Stomach (tissue), 19 donors: ENCODE results near the gene RAPH1. TPM values are rescaled to one million over a fixed set of nuclear protein-coding genes. Genes with fewer than 3 reads are reported as not detected.
A peak's percentile ranks its signal among the peaks of the same experiment; 100 is the strongest.

Experiments used
- DNase-seq, 2 donors: peaks; one replicate each; pipeline versions ENCODE4 v3.0.0 to v3.0.0-alpha.2; 2013 to 2019
- H3K27ac ChIP-seq, 5 donors: fragments of 200-600 bp in 4 of 5; sonication (generic) in 4 of 5; one replicate each; pipeline ENCODE4 v1.5.1; 2013 to 2019; ENCODE audit warnings: mild to moderate bottlenecking in 1 of 5, moderate library complexity in 1 of 5
- H3K27me3 ChIP-seq, 3 donors: fragments of 200-600 bp; sonication (generic); one replicate each; pipeline ENCODE4 v1.5.1; 2017 to 2019; ENCODE audit warnings: mixed run types in 1 of 3
- H3K36me3 ChIP-seq, 4 donors: fragments of 200-600 bp; sonication (generic); 1 replicate in 3 of 4; 2 replicates in 1 of 4; pipeline ENCODE4 v1.5.1; 2016 to 2019
- H3K4me1 ChIP-seq, 4 donors: fragments of 200-600 bp; sonication (generic); one replicate each; pipeline ENCODE4 v1.5.1; 2016 to 2019
- H3K4me3 ChIP-seq, 4 donors: fragments of 200-600 bp; sonication (generic) in 3 of 4; one replicate each; pipeline ENCODE4 v1.5.1; 2016 to 2019; ENCODE audit warnings: mild to moderate bottlenecking in 1 of 4
- H3K9me3 ChIP-seq, 4 donors: fragments of 200-600 bp; sonication (generic); one replicate each; pipeline ENCODE4 v1.5.1; 2016 to 2019
- EP300 ChIP-seq: sonication (generic); formaldehyde crosslinking; IDR thresholded peaks from one replicate; pipeline ENCODE4 v1.6.1; 2017; ENCODE audit warnings: antibody characterized with exemption
- POLR2A ChIP-seq, 4 donors: fragments of 450-650 bp; IDR thresholded peaks; one replicate each; pipeline ENCODE4 v1.6.1; 2016; ENCODE audit warnings: antibody characterized with exemption in 4 of 4, control low read depth in 2 of 4, mild to moderate bottlenecking in 1 of 4, moderate library complexity in 1 of 4
- POLR2AphosphoS5 ChIP-seq, 3 donors: sonication (generic); formaldehyde crosslinking; IDR thresholded peaks; one replicate each; pipeline ENCODE4 v1.6.1; 2016; ENCODE audit warnings: antibody characterized with exemption in 3 of 3
- WGBS, 5 donors: extraction: QIAGEN DNeasy Blood & Tissue Kit in 3 of 5; methylation state at CpG; one replicate each; pipeline versions ENCODE4 v1.1.5 to v1.1.7; 2013 to 2018; 5-methylcytosine and 5-hydroxymethylcytosine counted together
- intact Hi-C: fragments of 100-400 bp; cut with DNase I; formaldehyde crosslinking; loops from one replicate; pipeline ENCODE4 v1.15.1; 2023; ENCODE audit warnings: low total_unique reads
- long read RNA-seq, 10 donors: transcript quantifications; one replicate each; lab custom pipeline, GENCODE V29; 2026
- polyA plus RNA-seq, 3 donors: library from polyadenylated mRNA; stranded (reverse); fragments of 200-250 nt; gene quantifications; one replicate each; pipeline ENCODE4 v1.2.3, GENCODE V29; 2013
- total RNA-seq, 5 donors: library from RNA; depleted of rRNA; stranded (reverse); fragments of >200 nt; gene quantifications; one replicate each; pipeline versions ENCODE4 v1.1.0 to v1.2.3, GENCODE V29; 2014 to 2016
- TF ChIP-seq, protein P1 (sequence below), 7 experiments: fragments of 450-650 bp in 4 of 7; fragments of 200-600 bp in 3 of 7; sonication (generic) in 3 of 7; IDR thresholded peaks; one replicate each; pipeline ENCODE4 v1.5.1; 2016 to 2019; ENCODE audit warnings: antibody characterized with exemption in 7 of 7, control low read depth in 2 of 7, mild to moderate bottlenecking in 1 of 7
- donor health status: healthy with polysubstance abuse.
- donor health status: Bipolar disorder and iron deficiency.
- donor health status: healthy.

Gene RAPH1, protein sequence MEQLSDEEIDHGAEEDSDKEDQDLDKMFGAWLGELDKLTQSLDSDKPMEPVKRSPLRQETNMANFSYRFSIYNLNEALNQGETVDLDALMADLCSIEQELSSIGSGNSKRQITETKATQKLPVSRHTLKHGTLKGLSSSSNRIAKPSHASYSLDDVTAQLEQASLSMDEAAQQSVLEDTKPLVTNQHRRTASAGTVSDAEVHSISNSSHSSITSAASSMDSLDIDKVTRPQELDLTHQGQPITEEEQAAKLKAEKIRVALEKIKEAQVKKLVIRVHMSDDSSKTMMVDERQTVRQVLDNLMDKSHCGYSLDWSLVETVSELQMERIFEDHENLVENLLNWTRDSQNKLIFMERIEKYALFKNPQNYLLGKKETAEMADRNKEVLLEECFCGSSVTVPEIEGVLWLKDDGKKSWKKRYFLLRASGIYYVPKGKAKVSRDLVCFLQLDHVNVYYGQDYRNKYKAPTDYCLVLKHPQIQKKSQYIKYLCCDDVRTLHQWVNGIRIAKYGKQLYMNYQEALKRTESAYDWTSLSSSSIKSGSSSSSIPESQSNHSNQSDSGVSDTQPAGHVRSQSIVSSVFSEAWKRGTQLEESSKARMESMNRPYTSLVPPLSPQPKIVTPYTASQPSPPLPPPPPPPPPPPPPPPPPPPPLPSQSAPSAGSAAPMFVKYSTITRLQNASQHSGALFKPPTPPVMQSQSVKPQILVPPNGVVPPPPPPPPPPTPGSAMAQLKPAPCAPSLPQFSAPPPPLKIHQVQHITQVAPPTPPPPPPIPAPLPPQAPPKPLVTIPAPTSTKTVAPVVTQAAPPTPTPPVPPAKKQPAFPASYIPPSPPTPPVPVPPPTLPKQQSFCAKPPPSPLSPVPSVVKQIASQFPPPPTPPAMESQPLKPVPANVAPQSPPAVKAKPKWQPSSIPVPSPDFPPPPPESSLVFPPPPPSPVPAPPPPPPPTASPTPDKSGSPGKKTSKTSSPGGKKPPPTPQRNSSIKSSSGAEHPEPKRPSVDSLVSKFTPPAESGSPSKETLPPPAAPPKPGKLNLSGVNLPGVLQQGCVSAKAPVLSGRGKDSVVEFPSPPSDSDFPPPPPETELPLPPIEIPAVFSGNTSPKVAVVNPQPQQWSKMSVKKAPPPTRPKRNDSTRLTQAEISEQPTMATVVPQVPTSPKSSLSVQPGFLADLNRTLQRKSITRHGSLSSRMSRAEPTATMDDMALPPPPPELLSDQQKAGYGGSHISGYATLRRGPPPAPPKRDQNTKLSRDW
- 1,000 to 10,000 TPM in 1 of 5 donors, 100 to 1,000 TPM in 1, 10 to 100 TPM in 2, 1 to 10 TPM in 1; 4.7 to 1,062 (median 44.6) TPM for total RNA-seq
- 1 to 10 TPM; 2.5 to 3.7 (median 3.5) TPM for polyA plus RNA-seq
- long read RNA-seq, donor 1, full-length matches to known transcripts: 2 of 2 reads
- long read RNA-seq, donor 1, partial matches to known transcripts: 0 of 2 reads
- long read RNA-seq, donor 1, other reads (novel, unspliced or antisense): 0 of 2 reads
- long read RNA-seq, donor 2, full-length matches to known transcripts: 1 of 1 reads
- long read RNA-seq, donor 2, partial matches to known transcripts: 0 of 1 reads
- long read RNA-seq, donor 2, other reads (novel, unspliced or antisense): 0 of 1 reads
- long read RNA-seq, donor 3: 0 reads
- long read RNA-seq, donor 4: 0 reads
- long read RNA-seq, donor 5, full-length matches to known transcripts: 1 of 1 reads
- long read RNA-seq, donor 5, partial matches to known transcripts: 0 of 1 reads
- long read RNA-seq, donor 5, other reads (novel, unspliced or antisense): 0 of 1 reads
- long read RNA-seq, donor 6: 0 reads
- long read RNA-seq, donor 7: 0 reads
- long read RNA-seq, donor 8, full-length matches to known transcripts: 1 of 10 reads
- long read RNA-seq, donor 8, partial matches to known transcripts: 9 of 10 reads
- long read RNA-seq, donor 8, other reads (novel, unspliced or antisense): 0 of 10 reads
- long read RNA-seq, donor 9: 0 reads
- long read RNA-seq, donor 10: 0 reads

- WGBS, 5 donors: 0 to 2% (median 0%) methylated on average over 9 to 92 of the region's 92 CpGs; no CpG with 5 or more reads in 1 of the 5 donors
- peak within 1 kb of the TSS; percentile 89 to 99 (median 96) for H3K4me3 ChIP-seq
- peaks cover 0 to 7% (median 0%) of the 10 kb centered on the region in 4 donors for H3K9me3 ChIP-seq
- H3K36me3 ChIP-seq: no peaks in the 10 kb centered on the region
- peak in 1 of 4 donors; percentile 40 for TF ChIP-seq POLR2A (IDR thresholded peaks at IDR 0.05)
- TF ChIP-seq EP300: no peak
- TF ChIP-seq, protein P1, sequence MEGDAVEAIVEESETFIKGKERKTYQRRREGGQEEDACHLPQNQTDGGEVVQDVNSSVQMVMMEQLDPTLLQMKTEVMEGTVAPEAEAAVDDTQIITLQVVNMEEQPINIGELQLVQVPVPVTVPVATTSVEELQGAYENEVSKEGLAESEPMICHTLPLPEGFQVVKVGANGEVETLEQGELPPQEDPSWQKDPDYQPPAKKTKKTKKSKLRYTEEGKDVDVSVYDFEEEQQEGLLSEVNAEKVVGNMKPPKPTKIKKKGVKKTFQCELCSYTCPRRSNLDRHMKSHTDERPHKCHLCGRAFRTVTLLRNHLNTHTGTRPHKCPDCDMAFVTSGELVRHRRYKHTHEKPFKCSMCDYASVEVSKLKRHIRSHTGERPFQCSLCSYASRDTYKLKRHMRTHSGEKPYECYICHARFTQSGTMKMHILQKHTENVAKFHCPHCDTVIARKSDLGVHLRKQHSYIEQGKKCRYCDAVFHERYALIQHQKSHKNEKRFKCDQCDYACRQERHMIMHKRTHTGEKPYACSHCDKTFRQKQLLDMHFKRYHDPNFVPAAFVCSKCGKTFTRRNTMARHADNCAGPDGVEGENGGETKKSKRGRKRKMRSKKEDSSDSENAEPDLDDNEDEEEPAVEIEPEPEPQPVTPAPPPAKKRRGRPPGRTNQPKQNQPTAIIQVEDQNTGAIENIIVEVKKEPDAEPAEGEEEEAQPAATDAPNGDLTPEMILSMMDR (IDR thresholded peaks at IDR 0.05): peak in 1 of 7 experiments; percentile 17
- peak in 2 of 3 donors; percentile 64 to 77 for TF ChIP-seq POLR2AphosphoS5 (IDR thresholded peaks at IDR 0.05)
- peaks cover 3 to 42% (median 27%) of the 10 kb centered on the region in 4 donors for H3K4me1 ChIP-seq
- peak within 1 kb of the TSS; percentile 93 to 99 (median 97) for H3K27ac ChIP-seq
- peaks cover 0 to 7% (median 0%) of the 10 kb centered on the region in 3 donors for H3K27me3 ChIP-seq
- DNase-seq: peak; percentile 87 to 96
- intact Hi-C loops: no loop called here
Measured at GRCh38 chr2:203535078-203535783, at the start of gene RAPH1. Gene RAPH1, minus strand, starts transcription at chr2:203535301. Its CDS starts 39,948 bp downstream, at chr2:203495353.

- TF ChIP-seq, protein P1 (IDR thresholded peaks at IDR 0.05): no peak
- TF ChIP-seq POLR2A (IDR thresholded peaks at IDR 0.05) (no peak), EP300 (no peak), POLR2AphosphoS5 (IDR thresholded peaks at IDR 0.05) (no peak)
- no peak for DNase-seq
- Histone ChIP-seq H3K4me1 (peaks cover 26 to 42% (median 39%) of the 10 kb centered on the region in 4 donors), H3K27me3 (no peaks in the 10 kb centered on the region), H3K36me3 (no peaks in the 10 kb centered on the region), H3K4me3 (no peak overlapping the region), H3K9me3 (no peaks in the 10 kb centered on the region), H3K27ac (peak overlapping the region in 2 of 5 donors; percentile 3 to 20)
- intact Hi-C loops: no loop called here
- 33 to 77% (median 43%) methylated on average over 1 of the region's 1 CpG for WGBS, 5 donors
Measured at GRCh38 chr2:203584784-203585183, 49.7 kb upstream of the RAPH1 start.

- TF ChIP-seq POLR2AphosphoS5 (IDR thresholded peaks at IDR 0.05) (no peak), POLR2A (IDR thresholded peaks at IDR 0.05) (no peak), EP300 (no peak)
- TF ChIP-seq, protein P1 (IDR thresholded peaks at IDR 0.05): no peak
- Histone ChIP-seq H3K27ac (peak overlapping the region in 4 of 5 donors; percentile 3 to 90 (median 74)), H3K9me3 (no peaks in the 10 kb centered on the region), H3K27me3 (no peaks in the 10 kb centered on the region), H3K4me3 (no peak overlapping the region), H3K4me1 (peaks cover 26 to 53% (median 44%) of the 10 kb centered on the region in 4 donors), H3K36me3 (no peaks in the 10 kb centered on the region)
- DNase-seq: no peak
- 50 to 72% (median 54%) methylated on average over 2 of the region's 2 CpGs for WGBS, 5 donors
- intact Hi-C loops: no loop called here
Measured at GRCh38 chr2:203583701-203584100, 48.6 kb upstream of the RAPH1 start.
